Hepatocyte (in vitro differentiated cells): ENCODE results near the gene CDH4. TPM values are rescaled to one million over a fixed set of nuclear protein-coding genes. Genes with fewer than 3 reads are reported as not detected.

ENCODE experiments used
- DNase-seq: peaks from one replicate; pipeline ENCODE4 v3.0.0-alpha.2; 2016; ENCODE audit warnings: low spot score
- H2AFZ ChIP-seq: fragments of 200-600 bp; sonication (generic); 2 replicates; pipeline ENCODE4 v1.6.0; 2016; ENCODE audit warnings: antibody characterized with exemption, mild to moderate bottlenecking
- H3K27ac ChIP-seq: fragments of 200-600 bp; sonication (generic); 2 replicates; pipeline ENCODE4 v1.5.1; 2016; ENCODE audit warnings: mild to moderate bottlenecking
- H3K27me3 ChIP-seq: fragments of 200-600 bp; sonication (generic); 2 replicates; pipeline ENCODE4 v1.6.1; 2016
- H3K36me3 ChIP-seq: fragments of 200-600 bp; sonication (generic); replicated peaks from 2 replicates; pipeline ENCODE4 v1.5.1; 2016; ENCODE audit warnings: low read depth; ENCODE audit not compliant: insufficient read depth
- H3K4me1 ChIP-seq: fragments of 200-600 bp; sonication (generic); 2 replicates; pipeline ENCODE4 v1.5.1; 2016; ENCODE audit warnings: mild to moderate bottlenecking, moderate library complexity; ENCODE audit not compliant: insufficient read depth
- H3K4me2 ChIP-seq: fragments of 200-600 bp; sonication (generic); 2 replicates; pipeline ENCODE4 v1.6.0; 2016
- H3K4me3 ChIP-seq: fragments of 200-600 bp; sonication (generic); 2 replicates; pipeline ENCODE4 v1.5.1; 2016; ENCODE audit warnings: mild to moderate bottlenecking
- H3K79me2 ChIP-seq: fragments of 200-600 bp; sonication (generic); 2 replicates; pipeline ENCODE4 v1.6.0; 2017; ENCODE audit warnings: mild to moderate bottlenecking
- H3K9me2 ChIP-seq: fragments of 200-600 bp; sonication (generic); replicated peaks from 2 replicates; pipeline ENCODE4 v1.6.0; 2017; ENCODE audit warnings: mild to moderate bottlenecking; ENCODE audit not compliant: insufficient read depth
- H3K9me3 ChIP-seq: fragments of 200-600 bp; sonication (generic); 2 replicates; pipeline ENCODE4 v1.5.1; 2016; ENCODE audit warnings: low read depth, mild to moderate bottlenecking
- H4K20me1 ChIP-seq: fragments of 200-600 bp; sonication (generic); 2 replicates; pipeline ENCODE4 v1.6.0; 2016; ENCODE audit warnings: mild to moderate bottlenecking; ENCODE audit not compliant: insufficient read depth, poor library complexity, severe bottlenecking
- EZH2 ChIP-seq: fragments of 200-600 bp; sonication (generic); IDR thresholded peaks from 2 replicates; pipeline ENCODE4 v1.6.1; 2016; ENCODE audit warnings: antibody characterized with exemption, mild to moderate bottlenecking, borderline replicate concordance
- EZH2phosphoT487 ChIP-seq: fragments of 200-600 bp; sonication (generic); IDR thresholded peaks from one replicate; pipeline ENCODE4 v1.6.1; 2018; ENCODE audit warnings: antibody characterized with exemption, mild to moderate bottlenecking, low read depth, moderate library complexity; ENCODE audit not compliant: unreplicated experiment, severe bottlenecking
- WGBS: methylation state at CpG from one replicate; pipeline ENCODE4 v1.1.6; 2016; ENCODE audit warnings: low lambda C conversion rate; ENCODE audit errors: missing lambda C conversion rate; 5-methylcytosine and 5-hydroxymethylcytosine counted together
- polyA plus RNA-seq: library from polyadenylated mRNA; unstranded; fragments of >200 nt; fragmentation: Nextera tagmentation; extraction: Ambion mirVana; gene quantifications from 2 replicates; pipeline ENCODE4 v1.2.1, GENCODE V29; 2016
- total RNA-seq: library from RNA; depleted of rRNA; stranded (reverse); fragments of >200 nt; gene quantifications from 2 replicates; pipeline ENCODE4 v1.2.3, GENCODE V29; 2014
- TF ChIP-seq, protein P1 (sequence below): fragments of 200-600 bp; sonication (generic); IDR thresholded peaks from 2 replicates; pipeline ENCODE4 v1.5.1; 2016; ENCODE audit warnings: antibody characterized with exemption, mild to moderate bottlenecking; ENCODE audit not compliant: poor library complexity

CDH4 gene
- total and polyA plus RNA-seq, 2 experiments from 2014 or later = 0.53 to 0.73 TPM

GRCh38 chr20:61786230-61786629, 534.2 kb downstream of the CDH4 start:
- TF ChIP-seq EZH2phosphoT487 = no peak
- TF ChIP-seq EZH2 = no peak
- TF ChIP-seq, protein P1, sequence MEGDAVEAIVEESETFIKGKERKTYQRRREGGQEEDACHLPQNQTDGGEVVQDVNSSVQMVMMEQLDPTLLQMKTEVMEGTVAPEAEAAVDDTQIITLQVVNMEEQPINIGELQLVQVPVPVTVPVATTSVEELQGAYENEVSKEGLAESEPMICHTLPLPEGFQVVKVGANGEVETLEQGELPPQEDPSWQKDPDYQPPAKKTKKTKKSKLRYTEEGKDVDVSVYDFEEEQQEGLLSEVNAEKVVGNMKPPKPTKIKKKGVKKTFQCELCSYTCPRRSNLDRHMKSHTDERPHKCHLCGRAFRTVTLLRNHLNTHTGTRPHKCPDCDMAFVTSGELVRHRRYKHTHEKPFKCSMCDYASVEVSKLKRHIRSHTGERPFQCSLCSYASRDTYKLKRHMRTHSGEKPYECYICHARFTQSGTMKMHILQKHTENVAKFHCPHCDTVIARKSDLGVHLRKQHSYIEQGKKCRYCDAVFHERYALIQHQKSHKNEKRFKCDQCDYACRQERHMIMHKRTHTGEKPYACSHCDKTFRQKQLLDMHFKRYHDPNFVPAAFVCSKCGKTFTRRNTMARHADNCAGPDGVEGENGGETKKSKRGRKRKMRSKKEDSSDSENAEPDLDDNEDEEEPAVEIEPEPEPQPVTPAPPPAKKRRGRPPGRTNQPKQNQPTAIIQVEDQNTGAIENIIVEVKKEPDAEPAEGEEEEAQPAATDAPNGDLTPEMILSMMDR = no peak

DNA sequence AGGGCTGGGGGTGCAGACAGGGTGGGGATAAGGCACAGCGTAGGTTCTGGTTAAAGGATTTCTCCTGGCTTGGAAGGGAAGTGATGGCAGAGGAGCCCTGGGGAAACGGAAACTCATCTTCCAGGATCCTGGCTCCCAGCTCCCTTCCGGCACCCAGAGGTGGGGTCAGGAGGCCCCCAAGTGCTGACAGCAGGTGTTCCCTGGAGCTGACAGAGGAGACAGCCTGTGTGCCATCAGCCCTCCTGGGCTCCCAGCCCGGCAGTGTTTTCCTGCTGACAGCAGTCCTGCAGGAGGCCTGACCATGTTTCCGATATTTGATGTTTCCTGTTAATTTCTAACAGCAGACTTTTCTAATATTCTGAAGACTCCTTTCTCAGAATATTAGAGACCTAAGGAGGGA, 536.3 kb downstream of the CDH4 start:
- WGBS = 76% methylated on average over 5 of the region's 5 CpGs
- no peak for TF ChIP-seq EZH2
- TF ChIP-seq, protein P1 = no peak
- TF ChIP-seq EZH2phosphoT487 = no peak
- no peaks in the 10 kb centered on the region for H3K27me3 ChIP-seq
- H3K36me3 ChIP-seq = no peaks in the 10 kb centered on the region
- no peak overlapping the region for H3K27ac ChIP-seq
- no peaks in the 10 kb centered on the region for H3K9me2 ChIP-seq
- H3K9me3 ChIP-seq = no peaks in the 10 kb centered on the region
- no peaks in the 10 kb centered on the region for H4K20me1 ChIP-seq
- no peak overlapping the region for H3K4me3 ChIP-seq
- H3K4me1 ChIP-seq = no peaks in the 10 kb centered on the region
- no peak overlapping the region for H3K4me2 ChIP-seq
- H2AFZ ChIP-seq = no peak overlapping the region
- DNase-seq = no peak
- no peaks in the 10 kb centered on the region for H3K79me2 ChIP-seq

More at GRCh38 chr20:61786230-61786629, 534.2 kb downstream of the CDH4 start:
- no peaks in the 10 kb centered on the region for H4K20me1 ChIP-seq
- no peak for DNase-seq
- no peaks in the 10 kb centered on the region for H3K4me1 ChIP-seq
- no peaks in the 10 kb centered on the region for H3K9me2 ChIP-seq
- no peaks in the 10 kb centered on the region for H3K79me2 ChIP-seq
- H3K27ac ChIP-seq = no peak overlapping the region
- no peak overlapping the region for H3K4me2 ChIP-seq
- H3K4me3 ChIP-seq = no peak overlapping the region
- no peaks in the 10 kb centered on the region for H3K36me3 ChIP-seq
- H3K27me3 ChIP-seq = no peaks in the 10 kb centered on the region
- no peaks in the 10 kb centered on the region for H3K9me3 ChIP-seq
- 92% methylated on average over 14 of the region's 14 CpGs for WGBS
- no peak overlapping the region for H2AFZ ChIP-seq

GRCh38 chr20:61789329-61789728, 537.3 kb downstream of the CDH4 start:
- no peak overlapping the region for H3K4me2 ChIP-seq
- no peaks in the 10 kb centered on the region for H3K9me3 ChIP-seq
- DNase-seq = no peak
- no peaks in the 10 kb centered on the region for H3K9me2 ChIP-seq
- no peak overlapping the region for H3K27ac ChIP-seq
- TF ChIP-seq EZH2phosphoT487 (no peak), EZH2 (no peak)
- TF ChIP-seq, protein P1 = no peak
- no peaks in the 10 kb centered on the region for H4K20me1 ChIP-seq
- no peaks in the 10 kb centered on the region for H3K4me1 ChIP-seq
- H3K36me3 ChIP-seq = no peaks in the 10 kb centered on the region
- H3K27me3 ChIP-seq = no peaks in the 10 kb centered on the region
- no peak overlapping the region for H2AFZ ChIP-seq
- no peaks in the 10 kb centered on the region for H3K79me2 ChIP-seq
- H3K4me3 ChIP-seq = no peak overlapping the region
- 79% methylated on average over 10 of the region's 10 CpGs for WGBS
